RCC 7860 (cell line): ENCODE results near the gene PANX1.

ENCODE experiments used
- DNase-seq: peaks from one replicate; pipeline ENCODE4 v3.0.0-alpha.2; 2015; ENCODE audit warnings: low spot score
- FAIRE-seq: peaks from 2 replicates; lab custom pipeline; 2012; peaks lifted over from hg19 to GRCh38; lab: Jason Lieb, UNC

The PANX1 gene

DNA sequence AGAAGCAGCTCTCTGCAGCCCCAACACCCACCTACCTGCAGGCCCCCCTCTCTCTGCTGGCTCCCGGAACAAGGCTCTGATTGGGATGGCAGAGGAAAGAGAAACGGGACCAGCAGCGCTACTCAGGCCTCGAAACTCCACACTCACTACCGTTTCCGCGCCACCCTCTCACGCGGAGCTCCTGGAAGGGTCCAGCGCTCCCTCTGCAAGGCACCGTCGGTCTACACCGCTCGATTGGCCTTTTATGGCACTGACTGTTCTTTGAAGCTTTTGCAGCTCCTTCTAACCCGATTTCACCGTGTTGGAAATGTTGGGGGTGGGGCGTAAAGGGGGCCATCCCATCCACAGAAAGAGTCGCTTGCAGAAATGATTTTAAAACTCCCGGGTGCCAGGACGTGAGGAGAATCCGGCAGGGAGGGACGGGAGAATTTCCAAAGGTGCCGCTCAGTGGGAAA, 323 bp upstream of the PANX1 start:
- no peak for FAIRE-seq
- no peak for DNase-seq

DNA sequence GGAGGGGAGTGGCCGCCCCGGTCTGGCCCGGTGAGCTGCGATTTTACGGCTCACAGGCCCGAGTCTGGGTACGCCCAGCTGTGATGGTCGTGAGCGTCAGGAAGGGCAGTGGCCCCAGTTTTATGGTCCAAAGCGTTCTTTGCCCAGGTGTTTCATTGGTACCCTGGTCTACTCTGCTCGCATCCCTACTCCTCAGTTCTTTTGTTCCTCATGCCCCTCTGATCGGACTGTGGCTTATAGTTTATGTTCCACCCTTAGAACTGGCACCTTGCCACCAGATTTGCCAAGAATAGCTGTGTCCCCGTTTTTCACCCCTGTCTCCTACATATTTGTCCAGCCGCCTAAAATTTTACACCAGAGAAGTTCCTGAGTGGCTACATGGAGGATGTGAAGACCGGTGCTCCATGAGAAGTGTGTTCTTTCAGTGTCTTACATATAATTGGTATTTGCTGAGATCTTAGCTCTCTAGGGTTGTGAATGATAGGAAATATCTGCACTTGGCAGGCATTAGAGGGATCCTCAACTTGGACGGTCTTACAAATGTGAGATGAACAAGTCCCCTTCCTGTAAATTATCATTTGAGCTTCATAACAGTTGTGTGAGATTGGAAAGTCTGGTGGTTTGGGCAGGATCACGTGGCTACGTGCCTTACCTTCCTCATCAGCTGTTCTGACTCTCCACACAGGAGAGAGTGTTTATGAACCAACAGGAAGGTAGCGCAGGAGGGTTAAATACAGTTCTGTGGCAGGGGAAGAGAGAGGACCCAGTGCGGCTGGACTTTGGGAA, 1.1 kb downstream of the PANX1 start:
- DNase-seq (no peak), FAIRE-seq (no peak)

GRCh38 chr11:94130298-94131046, 1.8 kb downstream of the PANX1 start:
- no peak for DNase-seq
- FAIRE-seq: no peak

DNA sequence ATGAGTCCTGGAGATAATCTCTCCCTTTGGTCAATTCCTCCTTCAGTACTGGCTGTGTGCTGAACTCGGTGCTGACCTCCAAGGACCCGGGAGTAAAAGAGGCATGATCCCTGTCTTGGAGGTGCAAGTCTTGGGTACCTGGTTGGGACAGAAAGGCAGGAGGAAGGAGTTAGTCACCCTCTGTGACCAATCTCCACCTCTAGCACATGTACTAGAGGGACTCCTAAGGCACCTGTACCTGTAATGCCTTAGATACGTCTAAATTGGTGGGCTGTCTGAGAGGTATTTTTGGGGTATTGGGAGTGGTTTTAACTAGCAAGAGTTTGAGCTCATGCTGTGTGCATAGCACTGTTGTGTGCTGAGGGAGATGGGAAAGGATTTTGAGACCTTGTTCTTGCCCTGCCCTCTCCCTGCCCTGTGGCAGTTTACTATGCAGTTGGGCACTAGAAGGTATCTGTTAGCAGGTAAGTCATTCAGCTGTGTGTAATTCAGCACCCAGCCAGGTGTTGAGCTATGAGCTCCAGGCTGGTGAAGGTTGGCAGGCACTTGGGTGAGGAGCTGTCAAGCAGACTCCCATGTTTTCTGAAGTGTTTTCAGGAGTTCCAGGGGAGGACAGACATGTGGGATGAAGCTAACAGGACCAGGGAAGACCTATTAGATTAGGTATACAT, 2.5 kb downstream of the PANX1 start:
- DNase-seq: no peak
- no peak for FAIRE-seq

DNA sequence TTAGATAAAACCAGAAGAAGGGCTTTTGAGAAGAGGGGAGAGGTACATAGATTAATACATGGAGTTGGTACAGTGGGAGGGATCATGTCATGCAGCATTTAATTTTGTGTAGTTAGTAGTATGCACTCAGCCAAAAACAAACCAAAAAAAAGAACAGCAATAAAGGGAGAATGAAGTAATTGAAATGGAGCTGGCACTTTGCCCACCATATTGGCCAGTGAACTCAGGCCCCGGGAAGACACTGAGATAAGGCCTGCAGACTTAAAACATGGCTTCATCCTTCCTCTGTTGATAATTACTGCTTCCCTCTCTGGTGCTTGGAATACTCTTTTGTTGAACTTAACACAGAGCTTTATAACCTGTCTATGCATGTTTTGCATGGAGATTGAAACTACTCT, 3.1 kb downstream of the PANX1 start:
- DNase-seq: no peak

DNA sequence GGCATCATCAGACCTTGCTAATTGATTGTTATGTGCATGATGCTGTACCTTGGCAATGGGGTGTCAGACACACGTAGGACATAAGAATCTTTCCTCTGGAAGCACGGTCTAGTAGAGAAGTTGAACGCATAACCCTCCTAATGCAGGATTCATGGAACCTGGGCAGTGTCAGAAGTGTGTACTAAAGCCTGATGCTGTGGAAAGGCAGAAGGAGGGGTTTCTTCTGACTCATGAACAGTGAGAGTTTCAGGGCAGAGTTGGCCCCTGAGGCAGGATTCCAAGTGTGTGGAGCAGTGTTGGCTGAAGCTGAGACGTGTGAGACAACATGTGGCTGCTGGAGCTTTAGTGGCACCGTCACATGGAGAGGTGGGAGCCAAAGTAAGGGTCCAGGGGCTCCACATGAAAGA, 3.5 kb downstream of the PANX1 start:
- FAIRE-seq (peak; percentile 55), DNase-seq (peak; percentile 61)

More for the DNA sequence above, 3.1 kb downstream of the PANX1 start:
- no peak for FAIRE-seq

DNA sequence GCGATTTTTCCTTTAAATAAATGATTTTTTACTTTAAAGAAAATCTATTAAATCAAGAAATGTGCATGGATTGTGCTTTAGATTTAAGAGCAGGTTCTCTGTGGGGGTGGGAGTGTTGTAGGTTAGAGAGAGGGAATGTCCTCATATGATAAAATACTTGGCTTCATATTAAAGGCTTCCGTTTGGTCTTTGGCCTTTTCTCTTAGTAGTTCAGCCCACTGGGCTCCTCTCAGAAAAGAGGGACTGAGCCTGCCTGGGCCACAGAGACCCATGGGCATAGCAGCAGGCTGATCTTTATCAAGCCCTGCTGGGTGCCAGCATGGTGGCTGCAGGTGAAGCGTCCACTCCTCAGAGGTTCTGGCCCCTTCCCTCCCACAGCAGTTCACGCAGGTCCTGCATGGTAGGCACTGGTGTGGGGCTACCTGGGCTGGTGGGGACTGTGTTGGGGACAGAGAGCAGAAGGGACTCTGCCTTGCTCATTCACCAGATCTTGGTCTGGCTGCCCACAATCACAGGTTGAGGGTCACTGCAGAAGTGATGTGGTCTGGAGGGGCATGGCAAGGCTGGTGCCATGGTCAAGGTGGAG, 4.3 kb downstream of the PANX1 start:
- FAIRE-seq: no peak
- DNase-seq: no peak

DNA sequence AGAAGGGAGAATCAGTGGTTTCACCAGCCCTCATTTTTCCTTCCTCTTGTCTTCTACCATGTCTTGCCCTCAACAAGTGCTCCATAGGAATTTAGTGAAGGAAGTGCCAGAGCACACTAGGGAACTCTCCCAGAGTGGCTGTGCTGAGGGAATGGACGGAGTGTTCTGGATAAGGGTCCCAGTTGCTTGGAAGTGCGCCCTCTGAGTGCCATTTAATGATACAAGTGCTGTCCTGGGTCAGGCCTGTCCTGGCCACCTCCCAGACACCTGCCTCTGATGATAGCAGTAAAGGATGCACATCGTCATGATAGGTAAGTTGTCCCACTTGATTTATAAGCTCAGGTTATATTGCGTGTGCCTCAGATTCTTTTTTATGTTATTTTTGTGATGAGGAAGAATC, 5.1 kb downstream of the PANX1 start:
- DNase-seq (no peak), FAIRE-seq (no peak)

DNA sequence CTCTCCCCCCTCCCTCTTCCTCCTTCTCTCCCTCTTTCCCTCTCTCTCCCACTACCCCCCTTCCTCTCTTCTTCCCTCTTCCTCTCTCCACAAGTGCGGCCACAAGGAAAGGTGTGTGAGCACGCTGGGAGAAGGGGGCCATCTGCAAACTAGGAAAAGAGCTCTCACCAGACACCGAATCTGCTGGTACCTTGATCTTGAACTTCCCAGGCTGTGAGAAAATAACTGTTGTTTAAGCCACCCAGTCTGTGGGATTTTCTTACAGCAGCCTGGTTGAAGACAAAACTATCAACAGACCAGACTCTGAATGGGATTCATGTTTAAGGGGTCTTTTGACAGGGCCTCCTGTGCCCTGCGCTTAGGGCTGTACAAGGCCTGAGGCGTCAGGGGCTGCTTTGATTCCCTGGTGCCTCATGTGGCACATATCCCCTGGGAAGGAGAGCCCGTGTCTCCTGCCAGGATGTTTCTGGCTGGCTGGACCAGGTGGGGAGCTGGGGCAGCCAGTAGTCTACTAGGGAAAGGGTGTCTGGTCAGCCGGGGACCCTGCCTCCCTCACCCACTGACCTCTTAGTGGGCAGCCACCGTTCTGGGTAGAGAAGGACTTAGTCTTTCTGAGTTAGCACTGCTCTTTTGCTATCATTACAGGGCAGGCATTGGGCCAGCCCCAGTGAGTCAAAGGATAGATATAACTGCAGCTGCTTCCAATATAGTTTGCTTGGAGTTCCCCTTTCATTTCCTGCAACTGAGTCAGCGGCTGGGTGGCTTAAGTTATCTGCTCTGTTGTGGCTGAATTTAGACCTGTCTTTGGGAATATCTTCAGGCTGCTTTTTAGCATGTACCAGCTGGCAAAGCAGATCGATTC, 6.2 kb downstream of the PANX1 start:
- peak; percentile 89 for FAIRE-seq
- peak; percentile 86 for DNase-seq

DNA sequence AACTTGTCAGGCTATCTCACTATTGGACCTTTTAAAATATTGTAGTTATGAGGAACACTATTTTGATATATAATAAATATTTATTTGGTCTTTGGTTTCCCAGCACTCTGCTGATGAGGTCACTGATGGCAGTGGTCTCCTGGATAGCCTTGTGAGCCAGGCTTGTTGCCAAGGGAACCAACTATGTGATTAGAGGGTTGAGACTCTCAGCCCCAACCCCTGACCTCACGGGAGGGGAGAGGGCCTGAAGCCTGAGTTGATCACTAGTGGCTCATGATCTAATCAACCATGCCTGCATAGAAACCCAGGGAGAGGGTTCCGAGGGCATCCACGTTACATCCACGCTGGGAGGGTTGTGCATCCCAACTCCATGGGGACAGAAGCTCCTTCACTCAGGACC, 10.8 kb downstream of the PANX1 start:
- DNase-seq (no peak), FAIRE-seq (no peak)

DNA sequence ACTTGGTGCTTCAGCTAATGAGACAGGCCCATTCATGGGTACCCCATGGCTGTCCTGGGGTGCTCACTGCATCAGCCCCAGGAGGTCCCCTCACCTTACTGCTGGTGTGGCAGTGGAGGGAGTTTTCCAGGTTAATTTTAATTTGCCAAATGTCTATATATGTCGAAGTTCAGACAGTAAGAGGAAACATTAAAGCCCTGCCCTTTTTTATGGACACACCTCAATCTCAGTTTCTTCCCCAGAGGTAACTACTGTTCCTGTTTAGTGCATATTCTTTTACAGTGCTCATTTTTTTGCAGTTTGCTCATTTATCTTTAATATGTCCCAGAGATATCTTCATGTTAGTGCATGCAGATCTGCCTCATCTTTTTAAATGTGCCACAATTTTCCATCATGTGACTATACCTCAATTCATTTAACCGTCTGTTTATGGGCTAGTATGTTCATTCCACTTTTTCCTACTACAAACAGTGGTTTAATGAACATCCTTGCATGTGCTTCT, 11.6 kb downstream of the PANX1 start:
- DNase-seq (no peak), FAIRE-seq (no peak)

GRCh38 chr11:94141511-94142307, 13.1 kb downstream of the PANX1 start:
- DNase-seq (no peak), FAIRE-seq (no peak)

DNA sequence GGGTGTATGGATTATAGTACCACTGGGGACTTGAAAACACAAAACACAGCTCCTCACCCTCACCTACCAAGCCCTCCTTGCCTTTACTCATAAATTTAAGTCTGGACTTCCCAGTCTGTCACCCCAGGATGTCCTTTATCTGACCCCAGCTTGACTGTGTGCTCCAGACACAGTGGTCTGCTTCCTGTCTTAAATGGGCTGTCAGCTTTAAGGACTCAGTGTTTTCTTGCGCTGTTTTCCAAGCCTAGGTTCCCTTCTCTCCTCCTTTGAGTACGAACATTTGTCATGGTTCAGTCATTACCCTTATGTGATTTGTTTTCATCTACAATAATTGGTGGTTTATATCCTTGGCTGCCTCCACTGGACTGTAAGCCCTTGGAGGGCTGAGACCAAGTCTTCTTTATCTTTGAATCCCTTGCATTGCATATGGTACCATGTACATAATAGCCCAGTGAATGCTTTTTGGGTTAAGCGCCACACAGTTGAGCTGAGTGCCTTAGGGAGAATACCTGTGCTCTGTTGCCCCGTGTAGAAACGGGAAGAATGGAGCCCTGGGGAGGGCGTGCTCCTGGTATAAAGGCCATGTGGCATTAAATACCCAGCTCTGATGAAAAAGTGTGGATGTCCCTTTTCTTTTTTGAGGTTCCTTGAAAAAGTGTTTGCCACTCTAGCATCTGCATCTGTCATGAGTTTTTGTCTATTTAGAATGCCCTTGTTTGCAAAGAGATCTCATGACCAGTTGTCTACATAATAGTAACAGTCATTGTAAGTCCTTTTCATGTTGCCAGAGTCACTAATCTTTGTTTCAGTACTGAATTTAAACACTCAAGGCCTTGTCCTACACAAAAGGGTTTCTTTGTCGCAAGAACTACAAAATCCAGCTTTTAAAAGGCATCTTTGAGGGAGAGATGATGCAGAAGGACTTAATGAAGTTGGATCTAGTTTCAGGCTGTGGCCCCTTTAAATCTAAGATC, 14.0 kb downstream of the PANX1 start:
- FAIRE-seq (no peak), DNase-seq (no peak)

DNA sequence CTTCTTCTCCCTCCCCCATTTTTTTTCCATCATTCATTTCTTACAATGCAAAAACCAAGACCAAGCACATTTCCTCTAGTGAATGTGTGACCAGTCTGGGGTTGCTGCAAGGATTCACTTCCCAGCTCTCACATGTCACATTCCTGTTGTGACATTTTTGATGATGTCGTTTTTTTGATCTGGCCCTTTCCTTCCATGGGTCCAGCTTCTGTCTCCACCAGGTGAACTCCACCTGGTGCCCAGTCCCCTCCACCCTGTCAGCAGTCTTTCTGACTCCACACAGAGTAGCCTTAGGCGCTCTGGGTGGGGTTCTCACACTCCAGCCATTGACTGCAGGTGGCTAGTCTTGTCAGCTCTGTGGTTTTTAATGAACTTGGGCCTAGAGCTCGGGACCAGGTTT, 15.6 kb downstream of the PANX1 start:
- DNase-seq: no peak
- FAIRE-seq: no peak

DNA sequence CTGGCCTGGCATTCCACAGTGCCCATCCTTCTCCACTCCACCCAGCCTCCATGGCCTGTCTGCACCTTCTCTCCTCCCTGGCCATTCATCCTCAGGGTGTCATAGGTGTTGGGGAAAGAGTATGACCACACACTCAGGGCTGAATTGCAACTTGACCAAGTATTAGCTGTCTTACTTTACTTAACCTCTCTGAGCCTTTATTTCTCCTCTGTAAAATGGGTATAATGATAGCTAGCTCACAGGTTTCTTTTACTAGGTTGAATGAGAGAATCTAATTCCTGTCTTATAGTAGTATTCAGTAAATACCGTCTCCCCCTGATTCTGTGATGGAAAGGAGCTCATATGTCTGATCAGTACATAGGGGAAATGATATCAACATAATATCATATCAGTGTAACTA, 16.0 kb downstream of the PANX1 start:
- DNase-seq (no peak), FAIRE-seq (no peak)

GRCh38 chr11:94145431-94145830, 16.8 kb downstream of the PANX1 start:
- DNase-seq (no peak), FAIRE-seq (no peak)

DNA sequence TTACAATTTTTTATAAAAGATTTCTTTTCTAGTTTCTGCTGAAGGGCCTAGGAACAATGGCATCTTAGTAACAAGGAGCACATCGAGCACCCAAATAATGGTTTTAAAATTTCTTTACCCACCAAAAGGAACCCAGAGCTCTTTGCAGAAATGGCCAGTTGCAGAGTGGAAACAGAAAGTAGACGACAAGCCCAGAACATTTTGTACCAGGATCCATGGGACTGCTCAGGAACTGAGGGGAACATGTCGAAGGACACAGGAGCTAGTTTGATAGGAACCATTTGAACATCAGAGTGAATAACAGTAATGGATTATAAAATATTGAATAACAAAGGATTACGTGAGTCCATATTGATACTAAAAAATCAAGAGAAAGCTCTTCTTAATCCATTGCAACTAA, 17.3 kb downstream of the PANX1 start:
- no peak for FAIRE-seq
- DNase-seq: no peak

GRCh38 chr11:94147433-94147845, 18.8 kb downstream of the PANX1 start:
- FAIRE-seq (no peak), DNase-seq (no peak)
